Muscle of leg (tissue), 11 donors: ENCODE measurements around the gene FAM89B. TPM values are rescaled to one million over a fixed set of nuclear protein-coding genes. Genes with fewer than 3 reads are reported as not detected.

Experiments
- DNase-seq: peaks from one replicate; pipeline ENCODE4 v3.0.0; 2013
- H3K27ac ChIP-seq: one replicate; pipeline ENCODE4 v1.5.1; 2013; ENCODE audit warnings: mild to moderate bottlenecking, low read length, control low read depth
- H3K27me3 ChIP-seq: one replicate; pipeline ENCODE4 v1.6.1; 2013; ENCODE audit warnings: low read length; ENCODE audit not compliant: control insufficient read depth, insufficient read depth
- H3K36me3 ChIP-seq: one replicate; pipeline ENCODE4 v1.6.1; 2013; ENCODE audit warnings: low read length; ENCODE audit not compliant: control insufficient read depth, insufficient read depth
- H3K4me1 ChIP-seq: one replicate; pipeline ENCODE4 v1.6.1; 2013; ENCODE audit warnings: low read length; ENCODE audit not compliant: control insufficient read depth, insufficient read depth
- H3K4me3 ChIP-seq: one replicate; pipeline ENCODE4 v1.5.1; 2013; ENCODE audit warnings: low read length, control low read depth
- H3K9me3 ChIP-seq: replicated peaks from 2 replicates; pipeline ENCODE4 v1.6.1; 2013; ENCODE audit warnings: low read depth, low read length; ENCODE audit not compliant: control insufficient read depth
- WGBS: methylation state at CpG from one replicate; pipeline ENCODE4 v1.1.5; 2013; ENCODE audit warnings: missing lambda C conversion rate; ENCODE audit not compliant: insufficient coverage; 5-methylcytosine and 5-hydroxymethylcytosine counted together
- polyA plus RNA-seq, 8 donors: library from polyadenylated mRNA; unstranded; fragments of 120-200 nt; gene quantifications; one replicate each; pipeline versions ENCODE4 v1.2.1 to v1.2.3, GENCODE V29; 2013; ENCODE audit warnings: inconsistent platforms in 1 of 8, low replicate concordance in 1 of 8; ENCODE audit not compliant: insufficient read length in 8 of 8, insufficient read depth in 1 of 8
- total RNA-seq: library from RNA; stranded (reverse); fragments of 120-200 nt; gene quantifications from one replicate; pipeline ENCODE4 v1.2.4, GENCODE V29; 2013

Gene FAM89B
- total and polyA plus RNA-seq, 9 donors: 32.5 to 53.2 (median 43.9) TPM

DNA sequence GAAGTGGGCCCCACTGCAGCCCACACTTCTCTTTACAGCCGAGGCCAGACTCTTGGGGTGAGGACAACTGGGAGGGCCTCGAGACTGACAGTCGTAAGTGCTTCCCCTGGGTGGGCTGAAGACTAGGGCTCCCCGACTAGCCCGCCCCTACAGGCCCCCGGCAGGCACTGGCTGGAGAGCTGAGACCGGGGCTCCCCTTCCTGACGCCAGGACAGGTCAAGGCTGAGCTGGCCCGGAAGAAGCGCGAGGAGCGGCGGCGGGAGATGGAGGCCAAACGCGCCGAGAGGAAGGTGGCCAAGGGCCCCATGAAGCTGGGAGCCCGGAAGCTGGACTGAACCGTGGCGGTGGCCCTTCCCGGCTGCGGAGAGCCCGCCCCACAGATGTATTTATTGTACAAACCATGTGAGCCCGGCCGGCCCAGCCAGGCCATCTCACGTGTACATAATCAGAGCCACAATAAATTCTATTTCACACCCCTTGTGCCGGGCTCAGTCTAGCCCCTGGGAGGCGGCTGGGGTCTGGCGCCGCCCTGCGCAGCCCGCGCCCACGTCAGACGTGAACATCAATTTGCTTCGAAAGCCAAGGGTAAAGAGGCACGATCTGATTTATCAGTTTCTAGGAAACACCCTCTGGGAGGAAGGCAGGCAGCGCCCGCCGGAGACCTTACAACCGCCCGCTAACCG, 34.0 kb upstream of the FAM89B start:
- H3K27me3 ChIP-seq: no peaks in the 10 kb centered on the region
- no peak overlapping the region for H3K27ac ChIP-seq
- H3K4me1 ChIP-seq: peaks cover 25% of the 10 kb centered on the region
- H3K9me3 ChIP-seq: no peaks in the 10 kb centered on the region
- H3K36me3 ChIP-seq: peaks cover 50% of the 10 kb centered on the region
- WGBS: 76% methylated on average over 26 of the region's 43 CpGs
- DNase-seq: no peak
- H3K4me3 ChIP-seq: no peak overlapping the region

- Histone ChIP-seq H3K4me3 (no peak overlapping the region), H3K36me3 (peaks cover 52% of the 10 kb centered on the region), H3K4me1 (peaks cover 25% of the 10 kb centered on the region), H3K9me3 (no peaks in the 10 kb centered on the region), H3K27me3 (no peaks in the 10 kb centered on the region), H3K27ac (no peak overlapping the region)
- no peak for DNase-seq
- WGBS: 50% methylated on average over 91 of the region's 92 CpGs
Observed at GRCh38 chr11:65538915-65539743, 33.2 kb upstream of the FAM89B start.

DNA sequence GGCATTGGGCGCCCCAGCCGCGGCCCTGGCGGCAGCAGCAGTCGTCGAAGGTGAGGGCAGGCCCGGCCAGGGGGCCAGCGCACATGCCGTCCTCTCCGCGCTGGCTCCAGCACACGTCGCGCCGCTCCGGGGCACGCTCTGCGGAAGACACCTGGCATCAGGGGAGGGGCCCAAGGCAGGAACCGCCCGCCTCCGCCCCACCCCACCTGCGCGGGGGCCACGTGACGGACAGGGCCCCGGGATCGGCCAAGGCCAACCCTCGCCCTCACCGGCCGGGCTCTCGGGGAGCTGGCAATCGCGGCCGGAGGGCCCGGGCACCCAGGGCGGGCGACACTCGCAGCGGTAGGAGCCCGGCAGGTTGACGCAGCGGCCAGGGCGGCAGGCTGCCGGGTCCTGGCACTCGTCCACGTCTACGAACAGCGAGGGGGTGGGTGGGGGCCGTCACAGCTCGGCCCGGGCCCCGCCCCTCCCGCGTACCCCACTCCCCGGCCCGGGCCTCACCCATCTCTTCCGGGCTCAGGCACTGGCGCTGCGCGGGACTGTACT, 32.5 kb upstream of the FAM89B start:
- Histone ChIP-seq H3K4me1 (peaks cover 25% of the 10 kb centered on the region), H3K27ac (no peak overlapping the region), H3K9me3 (no peaks in the 10 kb centered on the region), H3K4me3 (peak overlapping the region; percentile 53), H3K27me3 (no peaks in the 10 kb centered on the region), H3K36me3 (peaks cover 58% of the 10 kb centered on the region)
- 22% methylated on average over 38 of the region's 60 CpGs for WGBS
- DNase-seq: no peak

GRCh38 chr11:65540290-65541092, 31.8 kb upstream of the FAM89B start:
- H3K36me3 ChIP-seq: peaks cover 59% of the 10 kb centered on the region
- WGBS: under 1% methylated on average over 77 of the region's 78 CpGs
- peak overlapping the region; percentile 82 for H3K27ac ChIP-seq
- DNase-seq: peak; percentile 92
- H3K9me3 ChIP-seq: no peaks in the 10 kb centered on the region
- H3K27me3 ChIP-seq: no peaks in the 10 kb centered on the region
- peaks cover 25% of the 10 kb centered on the region for H3K4me1 ChIP-seq
- H3K4me3 ChIP-seq: peak overlapping the region; percentile 53

- peaks cover 54% of the 10 kb centered on the region for H3K36me3 ChIP-seq
- no peak for DNase-seq
- no peaks in the 10 kb centered on the region for H3K9me3 ChIP-seq
- 37% methylated on average over 13 of the region's 18 CpGs for WGBS
- H3K4me3 ChIP-seq: peak overlapping the region; percentile 53
- H3K27ac ChIP-seq: peak overlapping the region; percentile 82
- H3K4me1 ChIP-seq: peaks cover 25% of the 10 kb centered on the region
- no peaks in the 10 kb centered on the region for H3K27me3 ChIP-seq
Observed at GRCh38 chr11:65541093-65541982, 31.0 kb upstream of the FAM89B start.

DNA sequence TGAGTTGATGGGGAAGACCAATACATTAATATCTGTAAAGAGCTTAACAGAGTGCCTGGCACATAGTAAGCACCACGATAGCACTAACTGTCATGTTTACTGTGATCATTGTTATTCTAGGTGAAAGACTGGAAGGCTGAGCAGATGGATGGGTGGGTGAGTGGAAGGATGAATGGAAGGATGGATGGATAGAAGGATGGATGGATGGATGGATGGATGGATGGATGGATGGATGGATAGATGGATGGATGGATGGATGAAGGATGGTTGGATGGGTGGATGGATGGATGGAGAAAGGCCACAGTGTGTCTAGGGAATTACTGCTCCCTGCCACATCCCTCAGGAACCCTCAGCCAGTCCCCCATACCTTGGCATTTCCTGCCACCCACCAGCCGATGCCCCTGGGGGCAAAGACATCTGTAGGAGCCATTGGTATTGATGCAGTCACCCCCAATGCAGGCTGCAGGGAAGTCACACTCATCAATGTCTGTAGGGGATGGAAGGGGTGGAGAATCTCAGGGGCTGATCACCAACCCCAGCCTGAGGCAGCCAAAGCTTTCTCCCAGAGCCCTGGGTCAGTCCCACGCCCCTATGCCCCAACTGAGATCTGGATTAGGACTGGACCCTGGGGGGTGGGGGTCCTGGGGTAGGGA, 29.5 kb upstream of the FAM89B start:
- 86% methylated on average over 1 of the region's 3 CpGs for WGBS

DNA sequence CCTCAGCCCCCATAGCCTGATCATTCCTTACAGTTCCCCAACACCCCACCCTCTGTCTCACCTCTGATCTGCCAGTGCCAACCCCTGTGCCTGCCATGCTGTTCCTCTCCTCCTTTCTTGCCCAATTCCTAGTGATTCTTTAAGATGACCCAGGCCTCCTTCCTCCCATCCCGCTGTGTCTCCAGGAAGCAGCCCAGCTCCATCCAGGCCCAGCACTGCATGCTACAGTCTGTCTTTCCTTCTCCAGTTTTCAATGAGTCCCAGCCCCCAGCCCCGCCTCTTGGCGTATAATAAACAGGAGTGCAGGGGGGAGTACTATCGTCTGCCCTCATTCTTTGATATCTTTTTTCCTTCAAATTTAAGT, 26.5 kb upstream of the FAM89B start:
- WGBS: 60% methylated on average over 1 of the region's 4 CpGs
- Histone ChIP-seq H3K4me1 (peaks cover 9% of the 10 kb centered on the region), H3K9me3 (no peaks in the 10 kb centered on the region), H3K27me3 (peaks cover 3% of the 10 kb centered on the region), H3K36me3 (peaks cover 62% of the 10 kb centered on the region), H3K4me3 (no peak overlapping the region), H3K27ac (no peak overlapping the region)
- no peak for DNase-seq

More for the DNA sequence above, 29.5 kb upstream of the FAM89B start:
- Histone ChIP-seq H3K27ac (no peak overlapping the region), H3K4me1 (peaks cover 22% of the 10 kb centered on the region), H3K9me3 (no peaks in the 10 kb centered on the region), H3K27me3 (no peaks in the 10 kb centered on the region), H3K36me3 (peaks cover 48% of the 10 kb centered on the region), H3K4me3 (no peak overlapping the region)
- DNase-seq: no peak

DNA sequence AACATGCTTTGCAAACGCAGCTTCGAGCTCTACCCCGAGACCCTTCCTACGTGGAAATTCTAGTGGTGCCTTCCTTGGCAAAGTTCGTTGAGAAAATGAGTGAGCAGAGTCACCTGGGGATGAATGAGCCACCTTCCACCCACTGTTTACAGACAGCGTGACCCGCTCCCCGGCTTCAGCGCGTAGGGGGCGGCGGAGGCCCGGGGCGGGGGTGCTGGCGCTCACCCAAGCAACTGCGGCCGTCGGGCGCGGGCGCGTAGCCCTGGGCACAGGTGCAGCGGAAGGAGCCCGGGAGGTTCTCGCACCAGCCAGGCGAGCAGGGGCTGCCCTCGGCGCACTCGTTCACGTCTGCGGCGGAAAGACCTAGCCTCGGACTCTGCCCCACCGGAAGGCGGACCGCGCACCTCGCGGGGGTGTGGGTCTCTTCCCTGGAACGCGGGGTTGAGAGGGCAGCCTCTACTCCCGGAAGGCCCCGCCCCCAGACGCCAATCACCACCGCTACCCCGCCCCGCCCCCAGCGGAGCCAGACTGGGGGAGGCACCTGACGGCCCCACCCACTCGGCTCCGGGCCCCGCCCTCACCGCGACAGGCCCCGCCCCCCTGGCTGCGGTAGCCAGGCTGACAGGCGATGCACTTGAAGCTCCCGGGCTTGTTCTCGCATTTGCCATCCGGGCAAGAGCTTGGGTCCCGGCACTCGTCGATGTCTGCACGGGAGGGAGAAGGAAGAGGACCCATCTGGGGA, 25.9 kb upstream of the FAM89B start:
- H3K27ac ChIP-seq: no peak overlapping the region

More for the DNA sequence above, 25.9 kb upstream of the FAM89B start:
- peaks cover 64% of the 10 kb centered on the region for H3K36me3 ChIP-seq
- DNase-seq: peak; percentile 43
- no peaks in the 10 kb centered on the region for H3K9me3 ChIP-seq
- 30% methylated on average over 54 of the region's 64 CpGs for WGBS
- peaks cover 3% of the 10 kb centered on the region for H3K27me3 ChIP-seq
- H3K4me3 ChIP-seq: no peak overlapping the region
- peaks cover 3% of the 10 kb centered on the region for H3K4me1 ChIP-seq
